ENCODE results near the gene EIF1AX. TPM values are rescaled to one million over a fixed set of nuclear protein-coding genes. Genes with fewer than 3 reads are reported as not detected.

Gene EIF1AX
- total and polyA plus RNA-seq, 4 donors: 19.1 to 89.0 (median 22.6) TPM

DNA sequence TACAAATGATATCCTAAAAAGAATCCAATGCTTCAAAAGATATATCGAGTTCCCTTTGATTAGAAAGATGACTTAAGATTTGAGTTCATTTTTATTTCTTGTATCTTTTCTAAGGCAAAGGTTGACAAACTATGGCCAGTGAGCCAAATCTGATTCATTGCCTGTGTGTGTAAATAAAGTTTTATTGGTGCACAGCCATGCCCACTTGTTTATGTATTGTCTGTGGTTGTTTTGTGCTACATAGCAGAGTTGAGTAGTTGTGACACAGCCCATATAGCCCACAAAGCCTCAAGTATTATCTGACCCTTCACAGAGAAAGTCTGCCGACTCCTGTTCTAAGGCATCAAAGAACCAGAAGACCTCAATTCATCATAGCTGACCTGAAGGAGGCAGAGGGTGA is 32.2 kb upstream of the EIF1AX start:
- Histone ChIP-seq H3K4me3 (ENCODE audit: low read depth in 1 of 3, low read length in 3 of 3) (no peak overlapping the region), H3K36me3 (ENCODE audit: control insufficient read depth in 4 of 4, insufficient read depth in 3 of 4, low read depth in 1 of 4, low read length in 3 of 4) (peaks cover 8 to 30% (median 24%) of the 10 kb centered on the region in 4 donors), H3K9me3 (ENCODE audit: control insufficient read depth in 4 of 4, low read length in 3 of 4) (no peaks in the 10 kb centered on the region), H3K9ac (ENCODE audit: low read depth in 1 of 2, low read length in 2 of 2) (no peak overlapping the region), H3K27ac (ENCODE audit: low read depth in 1 of 2, low read length in 2 of 2) (no peak overlapping the region), H3K27me3 (ENCODE audit: control insufficient read depth in 4 of 4, insufficient read depth in 4 of 4, low read length in 3 of 4) (no peaks in the 10 kb centered on the region), H3K4me1 (ENCODE audit: control insufficient read depth in 4 of 4, insufficient read depth in 4 of 4, low read length in 3 of 4) (no peaks in the 10 kb centered on the region)
- TF ChIP-seq FOXA1 (IDR thresholded peaks at IDR 0.05) (no peak), FOXA2 (IDR thresholded peaks at IDR 0.05) (no peak), JUND (IDR thresholded peaks at IDR 0.05) (no peak), MAX (IDR thresholded peaks at IDR 0.05) (no peak), YY1 (IDR thresholded peaks at IDR 0.05) (no peak), ATF3 (IDR thresholded peaks at IDR 0.05) (no peak), HNF4G (IDR thresholded peaks at IDR 0.05) (no peak), HNF4A (conservative IDR thresholded peaks at IDR 0.05) (no peak), RXRA (IDR thresholded peaks at IDR 0.05) (no peak), REST (IDR thresholded peaks at IDR 0.05) (no peak), SP1 (IDR thresholded peaks at IDR 0.05) (no peak), ZBTB33 (IDR thresholded peaks at IDR 0.05) (no peak), EGR1 (IDR thresholded peaks at IDR 0.05; ENCODE audit: low read depth in 2 of 2) (no peak)
- TF ChIP-seq, protein P1, sequence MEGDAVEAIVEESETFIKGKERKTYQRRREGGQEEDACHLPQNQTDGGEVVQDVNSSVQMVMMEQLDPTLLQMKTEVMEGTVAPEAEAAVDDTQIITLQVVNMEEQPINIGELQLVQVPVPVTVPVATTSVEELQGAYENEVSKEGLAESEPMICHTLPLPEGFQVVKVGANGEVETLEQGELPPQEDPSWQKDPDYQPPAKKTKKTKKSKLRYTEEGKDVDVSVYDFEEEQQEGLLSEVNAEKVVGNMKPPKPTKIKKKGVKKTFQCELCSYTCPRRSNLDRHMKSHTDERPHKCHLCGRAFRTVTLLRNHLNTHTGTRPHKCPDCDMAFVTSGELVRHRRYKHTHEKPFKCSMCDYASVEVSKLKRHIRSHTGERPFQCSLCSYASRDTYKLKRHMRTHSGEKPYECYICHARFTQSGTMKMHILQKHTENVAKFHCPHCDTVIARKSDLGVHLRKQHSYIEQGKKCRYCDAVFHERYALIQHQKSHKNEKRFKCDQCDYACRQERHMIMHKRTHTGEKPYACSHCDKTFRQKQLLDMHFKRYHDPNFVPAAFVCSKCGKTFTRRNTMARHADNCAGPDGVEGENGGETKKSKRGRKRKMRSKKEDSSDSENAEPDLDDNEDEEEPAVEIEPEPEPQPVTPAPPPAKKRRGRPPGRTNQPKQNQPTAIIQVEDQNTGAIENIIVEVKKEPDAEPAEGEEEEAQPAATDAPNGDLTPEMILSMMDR (IDR thresholded peaks at IDR 0.05; ENCODE audit: low read depth, low read length, missing input control): no peak
- WGBS: 99% methylated on average over 2 of the region's 2 CpGs
- no peak for DNase-seq (ENCODE audit: low spot score)

- no peak for DNase-seq (ENCODE audit: low spot score)
- Histone ChIP-seq H3K9ac (ENCODE audit: low read depth in 1 of 2, low read length in 2 of 2) (no peak overlapping the region), H3K4me3 (ENCODE audit: low read depth in 1 of 3, low read length in 3 of 3) (no peak overlapping the region), H3K27me3 (ENCODE audit: control insufficient read depth in 4 of 4, insufficient read depth in 4 of 4, low read length in 3 of 4) (no peaks in the 10 kb centered on the region), H3K27ac (ENCODE audit: low read depth in 1 of 2, low read length in 2 of 2) (no peak overlapping the region), H3K36me3 (ENCODE audit: control insufficient read depth in 4 of 4, insufficient read depth in 3 of 4, low read depth in 1 of 4, low read length in 3 of 4) (peaks cover 8 to 31% (median 25%) of the 10 kb centered on the region in 4 donors), H3K9me3 (ENCODE audit: control insufficient read depth in 4 of 4, low read length in 3 of 4) (no peaks in the 10 kb centered on the region), H3K4me1 (ENCODE audit: control insufficient read depth in 4 of 4, insufficient read depth in 4 of 4, low read length in 3 of 4) (no peaks in the 10 kb centered on the region)
- 95% methylated on average over 2 of the region's 2 CpGs for WGBS
- TF ChIP-seq TAF1 (conservative IDR thresholded peaks at IDR 0.05): no peak
Measured at GRCh38 chrX:20173313-20173712, 31.7 kb upstream of the EIF1AX start.

Data from liver (tissue), 9 donors.